ENCODE results near the gene RBSN.
"Not testable (repeated sequence)": the region's sequence is repeated elsewhere in the genome, so short reads cannot be mapped to it uniquely, and the experiment has no call there.

The RBSN gene

DNA sequence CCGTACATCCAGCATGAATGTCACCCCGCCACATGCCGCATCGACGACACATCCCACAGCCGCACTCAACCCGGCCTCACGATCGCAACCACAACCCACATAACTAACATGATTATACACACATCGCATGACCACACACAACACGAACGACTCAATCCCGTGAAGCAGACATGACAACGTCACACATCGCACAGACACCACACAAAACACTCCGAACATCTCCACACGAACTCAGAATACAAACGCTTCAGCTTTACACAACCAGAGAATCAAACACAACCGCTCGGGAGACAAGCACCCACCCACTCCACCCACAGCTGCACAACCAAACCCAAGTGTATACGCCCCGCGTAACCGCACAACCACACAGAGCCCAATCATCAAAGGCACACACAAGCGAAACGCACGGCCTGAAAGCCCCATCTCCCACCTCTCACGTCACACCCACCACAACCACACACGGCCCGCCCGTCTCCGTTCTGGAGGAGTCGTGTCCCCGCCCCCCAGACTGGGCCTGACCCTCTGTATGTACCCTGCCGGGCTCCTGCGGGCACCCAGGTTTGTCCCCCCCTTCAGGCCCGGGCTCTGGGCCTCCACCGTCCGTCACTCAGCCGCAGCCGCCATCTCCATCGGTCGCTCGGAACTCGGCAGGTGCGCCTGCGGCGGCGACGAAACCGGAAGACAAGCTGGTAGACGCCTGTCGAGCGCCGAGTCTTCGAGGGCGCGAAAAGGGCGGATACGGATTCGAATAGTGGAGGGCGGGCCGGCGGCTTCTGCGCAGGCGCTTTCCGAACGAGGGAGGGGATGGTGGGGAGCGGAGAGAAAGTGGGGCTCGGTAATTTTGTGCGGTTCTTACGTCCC is at the start of gene RBSN:
Gene RBSN (minus strand): TSS at position 646 of the 861 bp plus-strand sequence. CDS start 3,028 bp downstream, outside the sequence.
- intact Hi-C loops (cut with DNase I), result loop anchor here (5.0 kb wide), 1 partner anchor 151 kb away; the partner anchor contains the start of gene NR2C2
- peak; percentile 90 to 99 (median 97) for DNase-seq

DNA sequence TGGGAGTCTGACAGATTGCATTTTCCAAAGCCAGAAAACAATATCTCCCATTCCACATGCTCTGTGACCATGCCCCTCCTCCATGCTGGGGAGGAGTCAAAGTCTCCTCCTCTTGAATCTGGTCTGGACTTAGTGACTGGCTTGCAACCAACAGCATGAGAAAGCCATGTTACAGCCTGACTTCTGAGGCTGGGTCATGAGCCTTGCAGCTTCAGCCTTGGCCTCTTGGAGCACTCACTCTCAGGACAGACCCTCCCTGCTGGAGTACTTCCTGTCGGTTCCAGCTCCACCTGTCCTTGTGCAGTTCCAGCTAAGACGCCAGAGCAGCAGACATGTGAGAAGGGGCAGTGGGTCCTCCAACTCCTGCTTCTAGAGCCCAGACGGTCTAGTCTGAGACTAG is 49.7 kb upstream of the RBSN start:
- intact Hi-C loops (cut with DNase I), result no loop called here
- peak in 1 of 42 donors; percentile 0 for DNase-seq

DNA sequence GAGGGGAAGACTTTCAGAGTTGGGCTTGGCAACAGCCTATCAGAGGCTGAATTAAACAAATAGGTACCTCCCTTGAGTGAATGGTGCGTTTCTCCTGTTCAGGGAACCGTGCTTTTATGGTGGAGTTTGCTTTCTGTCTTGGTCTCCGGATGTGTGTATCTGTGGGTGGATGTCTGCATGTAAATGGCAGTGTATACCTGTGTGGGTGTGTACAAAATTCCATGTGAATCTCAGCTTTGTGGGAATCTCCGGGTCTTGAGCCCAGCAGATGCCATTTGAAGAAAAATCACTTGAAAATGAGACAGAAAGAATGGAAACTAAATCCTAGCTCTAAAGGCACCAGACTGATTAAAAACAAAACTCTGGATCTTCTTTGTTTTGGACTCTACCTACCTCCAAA is 37.9 kb upstream of the RBSN start:
- intact Hi-C loops (cut with DNase I), result not testable (repeated sequence)

DNA sequence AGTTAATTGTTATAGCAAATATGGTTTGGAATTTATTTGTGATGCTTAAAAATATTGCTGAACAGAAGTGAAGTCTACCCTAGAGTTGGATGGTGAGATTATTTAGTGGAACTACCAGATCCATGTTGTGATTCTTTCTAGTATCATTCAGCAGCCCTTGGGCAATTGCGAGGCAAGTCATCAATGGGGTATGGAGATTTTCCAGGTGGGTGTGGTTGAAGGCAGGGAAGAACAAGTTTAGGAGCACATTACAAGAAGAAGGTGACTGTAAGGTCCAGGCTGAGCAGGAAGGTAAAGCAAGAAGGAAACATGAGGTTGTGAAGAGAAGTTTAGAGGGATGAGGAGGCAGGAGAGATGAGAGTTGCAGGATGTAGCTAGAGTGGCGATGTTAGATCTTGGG is 36.0 kb upstream of the RBSN start:
- DNase-seq; intact Hi-C loops (cut with DNase I): not testable (repeated sequence)

More for the DNA sequence above, 37.9 kb upstream of the RBSN start:
- peak in 1 of 42 donors; percentile 28 for DNase-seq

DNA sequence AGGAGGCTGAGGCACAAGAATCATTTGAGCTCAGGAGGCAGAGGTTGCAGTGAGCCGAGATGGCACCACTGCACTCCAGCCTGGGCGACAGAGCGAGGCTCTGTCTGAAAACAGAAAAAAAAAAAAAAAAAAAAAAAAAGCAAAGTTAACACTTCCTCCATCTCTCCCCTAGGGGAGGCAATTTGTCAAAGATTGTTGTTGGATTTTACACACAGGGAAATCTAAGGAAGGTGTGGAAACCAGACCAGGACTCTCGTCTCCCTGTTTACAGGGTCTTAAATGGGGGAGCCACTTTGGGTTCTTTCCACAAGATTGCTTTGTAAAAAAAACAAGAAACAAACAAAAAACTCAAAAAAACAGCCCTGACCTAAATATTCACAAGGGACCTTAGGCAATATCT is 29.5 kb upstream of the RBSN start:
- intact Hi-C loops (cut with DNase I); DNase-seq: not testable (repeated sequence)

GRCh38 chr3:15126975-15127374 is 28.0 kb upstream of the RBSN start:
- DNase-seq; intact Hi-C loops (cut with DNase I): not testable (repeated sequence)

DNA sequence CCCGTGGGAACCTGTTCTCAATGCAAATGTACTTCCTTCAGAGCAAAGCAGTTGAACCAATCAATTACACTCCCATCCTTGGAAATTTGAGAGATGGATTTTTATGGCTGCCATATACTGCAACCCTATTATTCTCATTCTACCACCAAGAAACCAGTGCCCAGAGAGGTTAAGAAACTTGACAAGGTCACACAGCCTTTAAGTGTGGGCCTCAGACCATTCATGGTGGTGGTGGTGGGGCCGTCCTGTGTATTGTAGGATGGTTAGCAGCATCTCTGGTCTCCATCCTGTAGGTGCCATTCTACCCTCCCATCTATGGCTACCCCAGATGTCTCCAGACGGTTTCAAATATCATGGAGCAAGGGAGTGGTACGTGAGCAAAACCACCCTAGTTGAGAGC is 23.4 kb upstream of the RBSN start:
- DNase-seq, result no peak
- intact Hi-C loops (cut with DNase I), result no loop called here

DNA sequence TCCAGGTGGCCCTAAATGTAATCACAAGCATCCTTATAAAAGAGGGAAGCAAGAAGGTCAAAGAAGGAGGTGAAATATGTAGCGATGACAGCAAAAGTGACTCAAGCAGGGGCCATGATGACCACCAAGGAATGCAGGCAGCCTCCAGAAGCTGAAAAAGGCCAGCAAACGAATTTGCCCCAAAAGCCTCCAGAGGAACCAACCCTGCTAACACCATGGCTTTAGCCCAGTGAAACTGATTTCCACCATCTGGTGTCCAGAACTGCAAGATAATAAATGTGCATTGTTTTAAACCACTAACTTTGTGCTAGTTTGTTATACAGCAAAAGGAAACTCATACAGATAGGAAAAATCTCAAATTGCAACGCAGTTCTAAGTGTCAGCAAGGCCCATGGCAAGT is 23.0 kb upstream of the RBSN start:
- DNase-seq, result no peak
- intact Hi-C loops (cut with DNase I), result no loop called here

- intact Hi-C loops (cut with DNase I), result no loop called here
- no peak for DNase-seq
Observed at GRCh38 chr3:15120986-15121385, 22.0 kb upstream of the RBSN start.

DNA sequence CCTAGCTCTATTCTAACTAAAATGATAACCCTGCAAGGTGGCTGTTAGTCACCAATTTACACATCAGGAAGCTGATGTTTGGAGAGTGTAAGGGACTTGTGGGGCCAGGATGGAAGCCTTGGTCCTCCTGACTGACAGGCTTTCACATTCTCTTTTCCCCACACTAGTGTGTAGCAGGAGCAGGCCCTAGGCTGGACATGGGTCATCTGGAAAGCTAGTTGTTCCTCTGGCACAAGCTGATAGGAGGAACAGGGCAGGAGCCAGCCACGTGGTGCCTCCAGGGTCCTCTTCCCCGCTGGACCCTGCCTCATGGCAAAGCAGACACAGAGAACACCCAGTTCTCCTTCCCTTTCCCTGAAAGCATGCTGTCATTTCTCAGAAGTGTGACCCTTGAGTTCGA is 18.1 kb upstream of the RBSN start:
- intact Hi-C loops (cut with DNase I), result no loop called here
- DNase-seq, result no peak

- intact Hi-C loops (cut with DNase I), result no loop called here
Observed at GRCh38 chr3:15116032-15116669, 17.2 kb upstream of the RBSN start.

GRCh38 chr3:15114466-15115358 is 15.8 kb upstream of the RBSN start:
- DNase-seq, result no peak
- intact Hi-C loops (cut with DNase I), result no loop called here

More at GRCh38 chr3:15116032-15116669, 17.2 kb upstream of the RBSN start:
- no peak for DNase-seq

GRCh38 chr3:15113884-15114283 is 14.9 kb upstream of the RBSN start:
- intact Hi-C loops (cut with DNase I), result no loop called here
- no peak for DNase-seq

GRCh38 chr3:15113471-15113870 is 14.5 kb upstream of the RBSN start:
- no peak for DNase-seq
- intact Hi-C loops (cut with DNase I), result no loop called here

GRCh38 chr3:15112011-15112410 is 13.1 kb upstream of the RBSN start:
- intact Hi-C loops (cut with DNase I), result no loop called here
- no peak for DNase-seq

- intact Hi-C loops (cut with DNase I), result no loop called here
- no peak for DNase-seq
Observed at GRCh38 chr3:15110206-15110605, 11.3 kb upstream of the RBSN start.

- no peak for DNase-seq
- intact Hi-C loops (cut with DNase I), result no loop called here
Observed at GRCh38 chr3:15108869-15109268, 9.9 kb upstream of the RBSN start.

- peak; percentile 56 to 92 (median 82) for DNase-seq
- intact Hi-C loops (cut with DNase I), result no loop called here
Observed at GRCh38 chr3:15108082-15108545, 9.2 kb upstream of the RBSN start.
